HFF-Myc (cell line): ENCODE measurements around the gene CADM2.

ENCODE experiments used
- DNase-seq: peaks from one replicate; pipeline ENCODE4 v3.0.0-alpha.2; 2011; ENCODE audit warnings: low read depth; ENCODE audit errors: extremely low read depth
- H3K4me3 ChIP-seq: replicated peaks from 2 replicates; pipeline ENCODE4 v1.5.1; 2011; ENCODE audit warnings: low read depth, mild to moderate bottlenecking, control low read depth, low read length
- CTCF ChIP-seq: IDR thresholded peaks from 2 replicates; pipeline ENCODE4 v1.5.1; 2012; ENCODE audit warnings: mild to moderate bottlenecking, low read depth, low read length, control low read depth; ENCODE audit errors: missing control alignments

The CADM2 gene

GRCh38 chr3:85270488-85270887 lies 311.7 kb downstream of the CADM2 start:
- TF ChIP-seq CTCF = no peak
- DNase-seq = no peak
- no peak overlapping the region for H3K4me3 ChIP-seq

DNA sequence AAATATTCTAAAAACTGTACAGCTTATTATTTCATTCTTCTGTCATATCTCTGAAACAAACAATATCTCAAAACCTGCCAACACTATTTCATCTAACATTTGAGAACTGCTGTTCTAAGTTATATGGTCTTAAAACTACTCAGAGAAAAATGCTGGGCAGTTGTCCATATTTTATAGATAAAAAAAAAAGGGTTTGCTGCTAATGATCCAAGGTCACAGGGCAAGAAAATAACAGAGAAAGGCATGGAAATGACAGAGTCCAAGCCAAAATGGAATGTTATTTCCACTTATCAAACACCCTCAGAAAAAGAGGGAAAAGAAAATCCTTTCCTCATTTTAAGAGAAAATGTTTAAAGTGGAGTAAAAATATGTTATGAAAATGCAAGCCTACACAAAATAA lies 313.1 kb downstream of the CADM2 start:
- no peak overlapping the region for H3K4me3 ChIP-seq
- no peak for DNase-seq
- TF ChIP-seq CTCF = no peak

DNA sequence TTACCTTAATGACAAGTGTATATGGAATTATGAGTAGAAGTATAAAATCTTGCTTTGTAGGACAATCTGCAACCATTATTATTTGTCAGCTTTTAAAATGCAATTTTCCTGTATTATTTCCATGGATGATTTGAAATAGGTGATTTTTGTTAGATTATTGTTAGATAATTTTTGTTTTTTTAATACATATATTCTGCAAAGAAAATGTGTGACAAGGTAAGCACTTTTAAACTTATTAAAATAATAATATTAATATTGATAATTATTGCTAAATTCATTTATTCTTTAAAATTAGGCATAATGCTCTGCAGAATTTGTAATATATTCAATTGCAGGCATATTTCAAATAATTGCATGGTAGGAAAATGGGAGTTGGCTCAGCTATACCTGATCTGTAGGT lies 329.5 kb downstream of the CADM2 start:
- no peak for TF ChIP-seq CTCF
- no peak overlapping the region for H3K4me3 ChIP-seq
- no peak for DNase-seq

GRCh38 chr3:85297291-85297690 lies 338.5 kb downstream of the CADM2 start:
- no peak for DNase-seq
- no peak for TF ChIP-seq CTCF
- no peak overlapping the region for H3K4me3 ChIP-seq

GRCh38 chr3:85298032-85298431 lies 339.2 kb downstream of the CADM2 start:
- DNase-seq = no peak
- no peak overlapping the region for H3K4me3 ChIP-seq
- no peak for TF ChIP-seq CTCF

GRCh38 chr3:85303156-85303555 lies 344.4 kb downstream of the CADM2 start:
- no peak for TF ChIP-seq CTCF
- no peak for DNase-seq
- H3K4me3 ChIP-seq = no peak overlapping the region

- no peak for TF ChIP-seq CTCF
- DNase-seq = no peak
- no peak overlapping the region for H3K4me3 ChIP-seq
Measured at GRCh38 chr3:85304360-85304964, 345.7 kb downstream of the CADM2 start.
